ENCODE measurements around the gene STAT5B.
"Not testable (repeated sequence)": the region's sequence is repeated elsewhere in the genome, so short reads cannot be mapped to it uniquely, and the experiment has no call there.

STAT5B gene

DNA sequence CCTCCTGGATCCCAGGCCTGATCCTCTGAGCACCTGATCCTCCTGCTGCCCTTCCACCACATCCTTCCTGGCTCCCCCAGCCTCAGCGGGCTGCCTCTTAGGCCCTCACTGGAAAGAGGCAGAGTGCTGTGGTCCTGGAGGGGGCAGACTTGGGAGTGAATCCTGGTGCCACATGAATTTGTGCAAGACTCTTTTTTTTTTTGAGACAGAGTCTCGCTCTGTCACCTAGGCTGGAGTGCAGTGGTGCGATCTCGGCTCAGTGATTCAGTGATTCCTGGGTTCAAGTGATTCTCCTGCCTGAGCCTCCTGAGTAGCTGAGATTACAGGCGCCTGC is 84.9 kb downstream of the STAT5B start:
- no peak for DNase-seq

DNA sequence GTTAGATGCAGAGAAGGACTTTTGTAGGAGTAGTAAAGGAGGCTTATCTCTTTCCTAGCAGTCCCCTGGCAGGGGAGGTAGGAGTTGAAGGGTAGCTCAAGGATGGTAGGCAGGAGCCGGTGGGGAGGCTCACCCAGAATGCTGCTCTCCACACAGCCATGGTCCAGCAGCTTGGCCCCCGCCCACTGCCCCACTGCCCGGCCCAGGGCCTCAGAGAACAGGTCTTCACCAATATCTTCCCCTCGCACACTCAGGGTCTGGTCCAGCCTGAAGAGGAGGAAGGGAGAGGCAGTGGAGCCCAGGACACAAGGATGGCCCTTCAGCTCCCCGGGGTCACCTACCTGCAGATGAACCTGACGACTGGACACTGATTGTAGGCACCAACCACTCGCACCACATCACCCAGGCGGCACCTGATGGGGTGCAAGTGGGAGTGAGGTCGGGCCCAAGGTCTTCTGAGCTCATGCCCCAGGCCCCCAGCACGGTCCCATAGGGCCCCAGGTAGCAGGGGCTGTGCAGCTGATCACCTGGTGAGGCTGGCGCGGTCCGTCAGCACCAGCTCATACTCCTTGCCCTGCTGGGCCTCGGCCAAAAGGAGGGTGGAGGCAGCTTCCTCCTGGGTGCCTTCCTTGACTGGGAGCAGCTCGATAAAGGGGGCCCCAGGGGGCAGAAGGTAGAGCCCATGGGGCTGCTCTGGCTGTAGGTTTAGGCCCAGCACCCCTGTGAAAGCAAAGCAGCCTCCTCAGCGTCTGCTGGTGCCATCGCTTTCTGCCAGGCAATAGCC is 85.5 kb downstream of the STAT5B start:
- DNase-seq: no peak

DNA sequence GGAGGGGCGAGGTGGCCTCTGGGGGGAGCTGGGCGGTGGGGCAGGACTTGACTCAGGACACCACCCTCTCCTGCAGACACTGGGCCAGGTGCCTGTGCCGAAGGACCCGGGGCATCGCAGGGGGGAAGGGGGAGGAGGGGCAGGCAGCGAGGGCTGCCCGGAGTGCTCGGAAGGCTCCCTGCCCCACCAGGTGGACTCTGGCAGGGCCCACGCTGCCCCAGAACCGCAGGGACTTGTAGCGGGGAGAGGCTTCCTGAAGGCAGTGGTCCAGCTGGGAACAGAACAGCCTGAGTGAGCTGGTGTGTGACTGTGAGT is 86.6 kb downstream of the STAT5B start:
- no peak for DNase-seq

DNA sequence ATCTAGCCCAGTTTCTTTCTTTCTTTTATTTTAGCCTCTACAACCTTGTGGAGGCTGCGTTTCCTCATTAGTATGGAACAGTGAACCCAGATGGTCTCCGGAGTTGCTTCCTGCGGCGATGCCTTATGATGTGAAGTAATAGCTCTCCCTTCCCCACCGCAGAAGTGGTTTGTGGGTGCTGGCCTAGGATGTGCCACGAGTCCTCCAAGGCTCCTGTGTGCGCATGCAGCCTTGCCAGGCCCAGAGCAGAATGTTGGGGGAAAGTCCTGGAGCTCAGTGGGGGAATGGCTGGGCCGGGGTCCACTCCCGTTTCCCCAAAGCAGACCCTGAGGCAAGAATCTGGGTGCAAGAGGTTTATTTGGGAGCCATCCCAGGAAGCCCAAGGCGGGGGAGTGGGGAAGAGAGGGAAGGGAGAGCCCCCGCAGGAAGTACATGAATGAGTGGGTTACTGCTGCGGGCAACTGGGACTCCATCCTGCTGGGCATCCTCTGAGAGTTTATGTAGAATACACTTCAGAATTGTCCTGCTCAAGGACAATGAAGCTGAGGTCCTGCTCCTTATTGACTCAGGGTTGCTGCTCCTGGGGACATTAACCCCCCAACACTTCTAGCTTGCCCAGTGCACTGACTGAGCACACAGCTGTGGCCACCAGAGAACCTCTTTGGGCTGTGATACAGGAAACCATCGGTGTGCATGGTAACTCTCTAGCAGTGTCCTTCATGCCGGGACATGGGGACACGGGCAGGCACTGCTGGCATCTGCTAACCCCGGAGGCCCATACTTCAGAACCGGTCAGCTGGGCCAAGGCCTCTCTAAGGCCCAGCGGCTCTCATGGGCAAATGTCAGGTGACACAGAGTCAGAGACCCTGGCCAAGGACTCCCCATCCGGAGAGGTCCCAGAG is 87.2 kb downstream of the STAT5B start:
- peak; percentile 71 for DNase-seq

DNA sequence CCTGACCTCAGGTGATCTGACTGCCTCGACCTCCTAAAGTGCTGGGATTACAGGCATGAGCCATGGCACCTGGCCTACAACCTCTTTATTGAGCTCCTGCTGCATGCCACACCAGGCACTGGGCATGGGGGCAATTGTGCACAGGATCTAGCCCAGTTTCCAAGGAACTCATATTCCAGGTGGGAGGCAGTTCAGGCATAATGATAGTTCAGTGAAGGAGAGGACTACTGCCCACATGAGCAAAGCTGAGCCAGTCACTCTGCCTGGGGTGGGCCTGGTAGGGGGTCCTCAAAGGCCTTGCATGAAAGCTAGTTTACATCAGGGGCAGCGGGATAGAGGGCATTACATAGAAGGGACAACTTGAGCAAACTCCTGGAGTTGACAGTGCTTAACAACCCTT is 88.4 kb downstream of the STAT5B start:
- DNase-seq: no peak

GRCh38 chr17:42186191-42186590 is 90.0 kb downstream of the STAT5B start:
- not testable (repeated sequence) for DNase-seq

GRCh38 chr17:42185621-42185930 is 90.6 kb downstream of the STAT5B start:
- DNase-seq: no peak

DNA sequence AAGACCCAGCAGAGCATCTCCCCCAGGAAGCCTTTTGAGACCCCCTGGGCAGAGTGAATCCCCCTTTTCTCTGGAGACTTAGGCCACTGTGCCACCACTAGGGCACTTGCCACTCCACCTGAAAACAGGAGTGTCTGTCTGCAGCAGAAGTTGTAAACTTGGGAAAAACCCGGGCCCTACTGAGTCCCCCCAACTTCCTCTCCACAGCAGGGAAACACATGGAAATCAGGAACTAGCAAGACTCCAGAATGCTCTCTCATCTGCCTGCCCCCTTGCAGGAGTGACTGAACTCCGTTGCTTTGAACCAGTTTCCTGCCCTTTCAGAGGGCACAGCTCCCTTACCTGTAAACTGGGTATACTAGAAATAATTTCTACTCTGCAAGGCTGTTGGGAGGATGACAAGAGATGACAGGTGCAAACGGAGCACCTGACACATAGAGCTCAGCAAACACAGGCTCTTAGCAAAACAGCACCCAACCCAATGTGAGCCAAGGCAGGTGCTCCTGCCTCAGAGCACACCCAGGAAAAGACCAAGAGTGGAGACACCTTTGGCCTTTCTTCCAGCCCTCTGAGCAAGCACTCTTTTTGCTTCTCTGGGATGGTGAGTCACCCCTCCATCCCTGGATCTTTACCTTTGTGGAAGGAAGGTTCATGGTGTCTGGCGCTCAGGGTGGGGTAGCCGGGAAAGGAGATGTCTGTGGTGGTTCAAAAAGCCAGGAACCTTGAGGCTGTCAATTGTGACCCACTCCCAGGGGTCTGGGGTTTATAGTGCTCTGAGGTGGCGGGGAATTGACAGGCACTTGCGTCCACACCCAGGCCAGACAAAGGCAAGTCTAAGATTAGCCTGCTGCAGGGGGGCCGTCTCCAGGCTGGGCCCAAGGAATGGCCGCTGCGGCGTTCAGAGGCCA is 91.2 kb downstream of the STAT5B start, which contains the start of gene HCRT:
Gene HCRT (minus strand): TSS at position 740 of the 908 bp plus-strand sequence. CDS start 87 bp downstream, at position 653.
- DNase-seq: no peak

DNA sequence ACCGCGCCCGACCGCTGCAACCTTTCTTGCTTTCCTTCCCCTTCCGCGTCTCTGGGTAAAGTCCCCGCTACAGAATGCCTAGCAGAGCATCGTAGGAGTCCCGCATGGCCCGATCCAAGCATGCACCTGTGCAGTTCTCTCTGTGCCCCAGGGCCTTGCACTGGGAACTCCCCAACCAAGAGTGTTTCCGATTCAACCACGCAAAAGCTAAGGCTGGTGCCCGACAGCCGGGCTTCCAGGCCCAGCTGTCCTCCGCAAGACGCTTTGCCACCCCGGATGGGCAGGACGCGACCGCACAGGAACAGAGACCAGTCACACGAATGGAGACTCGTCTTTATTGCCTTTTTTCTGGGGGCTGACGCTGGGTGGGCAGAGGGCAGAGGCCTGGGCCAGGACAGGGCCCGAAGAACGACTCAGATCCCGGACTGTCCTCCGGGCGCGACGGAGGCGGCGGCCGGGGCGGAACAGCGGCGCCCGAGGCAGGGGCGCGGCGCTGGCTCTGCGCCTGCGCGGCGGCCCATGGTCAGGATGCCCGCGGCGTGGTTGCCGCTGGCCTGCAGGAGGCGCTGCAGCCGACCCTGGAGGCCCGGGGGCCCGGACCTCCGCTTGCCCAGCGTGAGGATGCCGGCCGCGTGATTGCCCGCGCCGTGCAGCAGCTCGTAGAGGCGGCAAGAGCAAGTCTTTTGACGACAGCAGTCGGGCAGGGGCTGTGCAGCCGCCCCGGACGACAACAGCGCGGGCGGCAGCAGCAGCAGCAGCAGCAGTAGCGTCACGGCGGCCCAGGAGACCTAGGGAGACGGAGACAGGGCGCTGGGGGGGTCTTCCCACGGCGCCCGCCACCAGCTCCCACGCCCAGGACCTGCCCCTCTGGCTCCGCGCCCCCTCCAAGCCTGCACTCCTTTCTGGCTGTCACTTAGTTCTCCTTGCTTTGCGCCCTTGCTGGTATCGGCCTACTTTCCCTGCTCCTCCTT is 92.2 kb downstream of the STAT5B start:
- DNase-seq: peak; percentile 92

GRCh38 chr17:42182927-42183734 is 93.1 kb downstream of the STAT5B start:
- peak; percentile 33 for DNase-seq

GRCh38 chr17:42181851-42182207 is 94.4 kb downstream of the STAT5B start:
- no peak for DNase-seq

- DNase-seq: peak; percentile 93
Measured at GRCh38 chr17:42180922-42181850, 95.0 kb downstream of the STAT5B start, which contains the start of gene KCNH4. Gene KCNH4, minus strand, starts transcription at chr17:42181142. Its CDS starts 197 bp downstream, at chr17:42180945.

DNA sequence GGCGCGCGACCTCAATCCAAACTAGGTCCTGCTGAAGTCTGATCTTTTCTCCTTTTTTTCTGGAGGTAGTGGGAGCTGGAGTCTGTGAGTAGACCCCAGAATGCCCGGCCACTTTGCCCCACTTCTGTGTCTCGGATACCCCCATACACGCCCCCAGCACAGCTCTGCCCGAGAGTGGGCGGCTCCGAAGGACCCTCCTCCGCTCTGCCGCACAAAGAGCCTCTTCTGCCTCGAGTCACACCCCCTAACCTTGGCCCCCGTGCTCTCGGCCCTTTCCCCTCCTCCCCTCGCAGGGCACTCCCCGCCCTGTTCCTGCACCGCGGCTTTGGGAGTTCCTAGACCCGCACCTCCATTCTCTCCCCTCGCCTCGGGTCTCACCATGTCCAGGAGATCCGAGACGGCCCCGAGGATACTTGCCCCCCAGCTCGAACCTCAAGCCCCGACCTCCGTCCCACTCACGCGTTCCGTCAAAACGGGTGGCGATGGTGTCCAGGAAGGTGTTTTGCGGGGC is 95.7 kb downstream of the STAT5B start:
- no peak for DNase-seq

DNA sequence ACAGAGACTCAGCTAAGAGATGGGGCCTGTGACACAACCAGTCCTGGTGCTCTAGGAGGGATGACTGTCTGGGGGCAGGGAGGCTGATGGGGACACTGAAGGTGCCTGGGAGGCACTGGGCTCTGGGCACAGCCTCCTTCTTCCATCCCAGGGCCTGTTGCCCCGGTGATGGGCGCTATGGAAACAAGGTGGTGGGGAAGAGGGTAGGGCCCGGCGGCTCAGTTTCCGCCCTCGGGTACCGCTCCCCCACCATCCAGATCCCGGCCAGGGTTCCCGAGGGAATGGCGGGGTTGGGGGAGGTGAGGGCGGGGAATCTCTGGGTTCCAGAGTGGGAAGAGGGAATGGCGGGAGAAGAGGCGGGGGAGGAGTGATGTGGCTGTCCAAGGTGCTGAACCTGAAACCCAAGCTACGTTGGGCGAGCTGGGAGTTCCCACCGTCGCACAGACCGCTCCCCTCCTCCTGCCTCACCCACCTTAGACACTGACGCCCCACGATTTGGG is 96.2 kb downstream of the STAT5B start:
- peak; percentile 68 for DNase-seq

- no peak for DNase-seq
Measured at GRCh38 chr17:42179335-42179734, 96.9 kb downstream of the STAT5B start.

- DNase-seq: no peak
Measured at GRCh38 chr17:42178817-42179216, 97.4 kb downstream of the STAT5B start.

DNA sequence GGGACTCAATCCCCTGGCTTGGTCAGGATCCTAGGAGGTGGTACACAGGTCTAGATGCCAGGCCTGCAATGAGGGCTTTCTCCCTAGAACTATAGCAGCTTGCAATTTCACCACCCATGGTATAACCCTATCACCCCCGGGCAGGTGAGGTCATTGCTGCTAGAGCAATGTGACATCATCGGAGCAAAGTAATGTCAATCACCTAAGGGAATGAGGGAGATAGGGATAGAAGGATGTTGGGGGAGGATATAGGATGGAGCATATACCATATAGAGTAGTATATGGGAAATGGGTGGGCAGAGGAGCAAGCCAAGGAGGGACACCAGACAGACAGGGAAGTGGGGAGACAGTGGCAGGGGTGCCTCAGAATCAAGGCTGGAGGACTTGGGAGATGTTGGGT is 98.5 kb downstream of the STAT5B start:
- no peak for DNase-seq

GRCh38 chr17:42174126-42174783 is 101.9 kb downstream of the STAT5B start:
- DNase-seq: no peak

- DNase-seq: no peak
Measured at GRCh38 chr17:42171831-42172230, 104.4 kb downstream of the STAT5B start.
